HG03280 (cell line): ENCODE measurements around the gene AKR1A1.
"Not testable (repeated sequence)": the region's sequence is repeated elsewhere in the genome, so short reads cannot be mapped to it uniquely, and the experiment has no call there.

ENCODE experiments used
- ATAC-seq: cut with Tn5 transposase; IDR thresholded peaks from one replicate; pipeline ENCODE4 v1.9.1; 2021; ENCODE audit warnings: mild to moderate bottlenecking, moderate library complexity; ENCODE audit not compliant: unreplicated experiment

AKR1A1 gene

DNA sequence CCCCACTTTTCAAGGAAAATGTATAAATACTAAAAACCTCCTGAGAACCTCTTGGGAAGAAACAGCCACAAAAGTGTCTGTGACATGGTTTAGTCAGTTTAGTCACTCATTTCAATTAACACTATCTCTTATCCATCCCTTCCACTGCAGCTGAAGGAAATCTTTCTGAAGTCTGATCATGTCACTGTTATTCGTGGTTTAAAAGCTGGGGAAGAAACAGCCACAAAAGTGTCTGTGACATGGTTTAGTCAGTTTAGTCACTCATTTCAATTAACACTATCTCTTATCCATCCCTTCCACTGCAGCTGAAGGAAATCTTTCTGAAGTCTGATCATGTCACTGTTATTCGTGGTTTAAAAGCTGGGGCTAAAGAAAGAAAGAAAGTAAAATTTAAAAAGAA is 27.1 kb upstream of the AKR1A1 start:
- ATAC-seq, result not testable (repeated sequence)

DNA sequence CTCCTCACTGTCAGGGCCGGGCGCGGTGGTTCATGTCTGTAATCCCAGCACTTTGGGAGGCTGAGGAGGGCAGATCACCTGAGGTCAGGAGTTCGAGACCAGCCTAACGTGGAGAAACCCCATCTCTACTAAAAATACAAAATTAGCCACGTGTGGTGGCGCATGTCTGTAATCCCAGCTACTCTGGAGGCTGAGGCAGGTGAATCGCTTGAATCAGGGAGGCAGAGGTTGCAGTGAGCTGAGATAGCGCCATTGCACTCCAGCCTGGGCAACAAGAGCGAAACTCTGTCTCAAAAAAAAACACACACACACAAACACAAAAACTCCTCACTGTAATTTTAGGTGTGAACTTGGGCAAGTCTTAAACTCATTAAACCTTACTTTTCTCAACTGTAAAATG is 26.7 kb upstream of the AKR1A1 start:
- not testable (repeated sequence) for ATAC-seq

DNA sequence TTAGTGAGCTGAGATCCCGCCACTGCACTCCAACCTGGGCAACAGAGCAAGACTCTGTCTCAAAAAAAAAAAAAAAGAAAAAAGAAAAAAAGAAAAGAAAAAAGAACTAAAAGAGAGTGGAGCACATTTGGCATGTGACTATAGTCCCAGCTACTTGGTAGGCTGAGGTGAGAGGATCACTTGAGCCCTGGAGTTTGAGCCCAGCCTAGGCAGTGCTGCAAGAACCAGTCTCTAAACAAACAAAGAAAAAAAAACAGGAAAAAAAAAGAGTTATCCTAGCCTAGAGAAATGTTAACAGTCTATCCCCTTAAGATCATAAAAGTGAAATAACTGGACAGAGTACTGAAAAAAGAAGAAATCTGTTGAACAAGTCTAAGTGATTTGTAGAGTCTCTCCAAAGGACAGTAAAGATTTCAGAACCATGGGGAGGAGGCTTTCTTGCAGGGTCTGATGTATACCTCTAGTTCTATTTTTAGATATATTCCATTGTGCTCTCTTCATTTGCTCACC is 24.4 kb upstream of the AKR1A1 start:
- ATAC-seq, result no peak

DNA sequence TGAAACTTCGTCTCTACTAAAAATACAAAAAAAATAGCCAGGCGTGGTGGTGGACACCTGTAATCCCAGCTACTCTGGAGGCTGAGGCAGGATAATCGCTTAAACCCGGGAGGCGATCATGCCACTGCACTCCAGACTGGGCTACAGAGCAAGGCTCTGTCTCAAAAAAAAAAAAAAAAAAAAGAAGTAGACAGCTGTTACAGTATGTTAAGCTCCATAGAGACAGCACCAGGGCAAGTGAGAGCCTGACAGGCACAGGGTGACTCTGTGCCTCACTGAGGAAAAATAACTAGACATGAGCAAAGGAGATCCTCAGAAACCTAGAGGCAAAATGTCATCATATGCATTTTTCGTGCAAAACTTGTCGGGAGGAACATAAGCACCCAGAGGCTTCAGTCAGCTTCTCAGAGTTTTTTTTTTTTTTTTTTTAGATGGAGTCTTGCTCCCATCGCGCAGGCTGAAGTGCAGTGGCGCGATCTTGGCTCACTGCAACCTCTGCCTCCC is 19.9 kb upstream of the AKR1A1 start:
- ATAC-seq, result no peak

DNA sequence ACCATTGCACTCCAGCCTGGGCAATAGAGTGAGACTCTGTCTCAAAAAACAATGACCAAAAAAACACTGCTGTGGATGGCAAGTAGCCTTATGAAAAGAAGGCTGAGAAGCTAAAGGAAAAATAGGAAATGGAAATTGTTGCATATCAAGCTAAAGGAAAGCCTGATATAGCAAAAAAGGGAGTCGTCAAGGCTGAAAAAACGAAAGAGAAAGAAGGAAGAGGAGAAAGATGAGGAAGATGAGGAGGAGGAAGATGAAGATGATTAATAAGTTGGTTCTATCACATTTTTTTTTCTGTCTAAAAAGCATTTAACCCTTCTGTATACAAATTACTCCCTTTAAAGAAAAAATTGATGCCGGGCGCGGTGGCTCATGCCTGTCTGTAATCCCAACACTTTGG is 18.8 kb upstream of the AKR1A1 start:
- no peak for ATAC-seq

DNA sequence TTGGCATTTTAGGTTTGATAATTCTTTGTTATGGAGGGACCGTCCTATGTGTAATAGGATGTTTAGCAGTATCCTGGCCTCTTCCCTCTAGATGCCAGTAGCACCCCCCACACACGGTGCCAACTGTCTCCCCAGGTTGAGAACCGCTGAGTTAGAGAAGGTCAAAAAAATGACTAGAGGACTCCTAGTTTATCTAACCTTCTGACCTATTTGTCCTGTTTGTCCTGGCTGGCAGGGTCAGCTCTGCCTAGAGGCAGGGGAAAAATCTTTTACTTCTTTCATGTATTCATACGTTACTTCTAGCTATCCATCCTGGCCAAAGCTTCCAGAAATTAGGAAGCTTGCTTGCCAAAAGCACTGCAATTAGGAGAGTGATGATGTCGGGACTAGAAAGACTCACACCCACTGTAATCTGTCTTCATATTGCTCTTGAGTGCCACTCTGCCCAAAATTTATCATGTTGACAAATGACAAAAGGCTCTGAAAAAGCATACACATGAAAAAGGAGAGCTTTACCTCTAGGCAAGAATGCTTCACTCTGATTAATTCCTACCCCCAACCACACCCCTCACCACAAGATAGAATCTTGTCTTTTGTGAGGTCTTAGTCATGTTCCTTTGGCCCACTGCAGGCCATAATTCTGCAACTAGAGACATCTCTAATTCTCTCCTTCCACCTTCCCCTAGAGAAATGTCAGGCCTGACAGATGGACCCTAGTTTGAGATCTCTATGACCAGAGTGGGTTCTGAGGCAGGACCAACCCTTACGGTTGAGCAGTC is 14.4 kb upstream of the AKR1A1 start:
- ATAC-seq, result no peak

DNA sequence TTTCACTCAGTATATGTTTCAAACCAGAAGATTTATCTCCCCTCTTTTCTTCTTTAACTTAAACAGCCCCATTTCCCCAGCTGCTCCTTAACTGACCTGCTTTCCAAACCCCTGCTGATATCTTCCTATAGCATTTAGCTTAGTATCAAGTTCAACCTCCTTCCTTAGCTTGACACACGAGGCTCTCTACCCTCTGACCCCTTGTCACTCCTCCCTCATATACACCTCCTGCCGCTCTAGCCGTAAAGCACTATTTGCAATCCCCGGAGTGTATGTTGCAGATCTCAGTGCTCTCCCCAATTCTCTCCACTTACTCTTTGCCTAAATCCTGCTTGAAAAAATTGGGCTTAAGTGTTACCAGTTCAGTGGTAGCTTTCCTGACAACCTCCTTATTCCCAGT is 13.7 kb upstream of the AKR1A1 start:
- ATAC-seq, result no peak

DNA sequence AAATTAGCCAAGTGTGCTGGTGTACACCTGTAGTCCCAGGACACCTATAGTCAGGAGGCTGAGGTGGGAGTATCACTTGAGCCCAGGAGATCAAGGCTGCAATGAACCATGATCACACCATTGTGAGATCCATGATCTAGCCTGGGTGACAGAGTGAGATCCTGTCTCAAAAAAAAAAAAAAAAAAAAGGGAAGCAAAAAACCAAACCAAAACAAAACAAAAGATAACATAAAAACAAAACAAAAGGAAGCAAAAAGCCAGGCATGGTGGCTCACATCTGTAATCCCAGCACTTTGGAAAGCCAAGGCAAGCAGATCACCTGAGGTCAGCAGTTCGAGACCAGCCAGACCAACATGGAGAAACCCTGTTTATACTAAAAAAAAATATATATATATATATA is 9.4 kb upstream of the AKR1A1 start:
- ATAC-seq, result no peak

DNA sequence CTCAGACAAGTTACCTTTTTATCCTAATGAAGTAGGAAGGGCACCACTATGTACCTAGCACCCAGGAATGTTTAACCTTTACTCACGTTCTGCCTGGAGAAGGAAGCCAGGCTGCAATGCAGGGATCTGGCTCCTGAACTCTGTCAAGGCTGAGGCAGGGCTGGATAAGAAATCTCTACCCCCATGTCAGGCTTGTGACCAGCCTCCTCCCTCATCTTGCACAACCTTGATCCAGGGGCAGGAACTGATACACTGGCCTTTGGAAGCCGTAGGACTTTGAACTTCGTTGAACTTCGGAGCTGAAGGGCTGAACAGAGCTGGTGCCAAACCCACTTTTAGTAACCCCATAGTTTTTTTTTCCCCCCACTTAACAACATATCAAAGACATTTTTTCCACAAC is 8.0 kb upstream of the AKR1A1 start:
- ATAC-seq, result no peak

DNA sequence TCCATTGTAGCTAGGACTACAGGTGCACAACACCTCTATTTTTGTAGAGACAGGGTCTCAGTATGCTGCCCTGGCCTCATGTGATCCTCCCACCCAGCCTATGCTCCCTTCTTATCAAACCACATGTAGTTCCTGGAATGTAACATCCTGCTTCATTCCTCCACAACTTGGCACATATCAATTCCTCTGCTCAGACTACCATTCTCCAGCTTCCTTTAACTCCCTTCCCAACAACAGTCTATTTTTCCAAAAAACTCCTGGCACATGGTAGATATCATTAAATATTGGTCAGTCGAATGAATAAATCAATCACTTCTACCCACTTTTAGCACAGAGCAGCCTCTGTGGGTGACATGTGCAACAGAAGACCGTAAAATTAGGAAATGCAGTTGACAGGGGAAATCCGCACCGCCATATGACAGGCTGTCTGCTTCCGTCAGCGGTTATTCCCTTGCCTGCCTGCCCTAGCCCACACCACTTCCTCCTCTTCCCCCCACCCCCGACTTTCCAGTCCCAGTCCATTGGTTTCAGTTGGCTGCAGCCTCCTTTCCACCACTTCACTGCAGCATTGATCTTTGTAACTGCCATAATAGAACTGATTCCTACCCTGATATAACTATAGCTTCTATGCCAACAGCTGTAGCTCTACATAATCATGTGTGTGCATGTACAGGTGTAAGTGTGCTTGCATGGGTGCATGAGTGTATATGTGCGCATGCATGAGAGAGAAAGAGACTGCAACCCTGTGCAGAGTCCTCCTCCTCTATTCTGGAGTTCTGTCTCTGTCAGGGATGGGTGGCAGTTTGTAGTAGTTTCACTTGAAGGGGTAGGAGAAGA is 6.8 kb upstream of the AKR1A1 start:
- ATAC-seq, result no peak

DNA sequence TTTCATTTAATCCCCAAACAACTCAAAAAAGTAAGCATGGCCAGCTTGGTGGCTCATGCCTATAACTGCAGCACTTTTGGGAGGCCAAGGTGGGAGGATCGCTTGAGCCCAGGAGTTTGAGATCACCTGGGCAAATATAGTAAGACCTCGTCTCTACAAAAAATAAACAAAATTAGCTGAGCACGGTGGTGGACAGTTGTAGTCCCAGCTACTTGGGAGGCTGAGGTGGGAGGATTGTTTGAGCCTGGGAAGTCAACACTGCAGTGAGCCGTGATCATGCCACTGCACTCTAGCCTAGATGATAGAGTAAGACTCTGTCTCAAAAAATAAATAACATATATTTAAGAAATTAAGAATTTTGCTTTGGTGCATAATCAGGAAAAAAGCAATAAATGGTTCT is 6.1 kb upstream of the AKR1A1 start:
- no peak for ATAC-seq

DNA sequence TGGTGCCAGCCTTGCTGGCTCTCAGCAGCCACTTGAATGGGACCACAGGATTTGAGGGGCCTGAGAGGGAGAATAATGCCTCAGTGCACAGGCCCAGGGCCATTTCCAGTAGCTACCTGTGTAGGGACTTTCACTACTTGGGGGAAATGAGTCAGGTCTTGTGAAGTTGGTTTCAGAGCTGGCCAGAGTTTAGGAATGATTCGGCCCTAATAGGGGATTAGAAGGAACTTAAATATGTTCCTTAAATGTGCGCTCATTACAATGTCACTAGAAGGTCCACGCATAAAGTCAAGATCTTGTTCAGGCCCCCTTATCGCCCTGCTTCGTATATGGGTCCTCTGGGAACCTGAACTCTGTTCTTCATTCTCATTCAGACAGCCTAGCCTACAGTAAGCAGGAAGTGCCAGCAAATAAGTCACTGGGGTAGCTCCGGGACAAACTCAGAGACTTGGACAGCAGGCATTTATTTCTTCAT is 5.6 kb upstream of the AKR1A1 start:
- ATAC-seq, result no peak

DNA sequence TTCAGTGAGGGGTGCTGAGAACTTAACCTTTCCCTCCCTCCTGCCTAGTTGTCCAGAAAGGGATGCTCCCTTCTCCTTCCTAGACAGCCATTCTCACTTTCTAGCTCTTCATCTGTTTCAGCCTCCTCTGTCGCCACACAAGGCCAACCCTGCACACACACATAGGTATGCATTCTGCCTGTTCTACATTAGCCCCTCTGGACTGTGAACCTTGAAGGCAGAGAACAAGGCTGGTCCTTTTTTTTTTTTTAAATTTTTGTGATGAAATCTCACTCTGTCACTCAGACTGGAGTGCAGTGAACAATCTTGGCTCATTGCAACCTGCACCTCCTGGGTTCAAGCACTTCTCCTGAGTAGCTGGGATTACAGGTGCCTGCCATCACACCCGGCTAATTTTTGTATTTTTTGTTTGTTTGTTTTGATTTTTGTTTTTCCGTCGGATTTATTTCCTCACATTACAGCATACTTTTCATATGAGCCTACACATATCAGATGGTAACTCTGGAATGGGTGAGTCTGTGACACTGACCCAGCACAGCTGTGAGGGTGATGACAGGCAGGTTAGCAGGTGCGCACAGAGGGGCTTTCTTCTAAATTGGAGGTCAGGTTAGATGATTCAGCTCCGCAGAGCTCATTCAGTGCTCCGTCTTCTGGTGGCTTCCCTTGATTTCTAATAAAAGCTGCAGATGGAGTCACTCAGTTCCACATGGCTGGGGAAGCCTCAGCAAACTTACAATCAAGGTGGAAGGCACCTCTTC is 4.9 kb upstream of the AKR1A1 start:
- no peak for ATAC-seq

DNA sequence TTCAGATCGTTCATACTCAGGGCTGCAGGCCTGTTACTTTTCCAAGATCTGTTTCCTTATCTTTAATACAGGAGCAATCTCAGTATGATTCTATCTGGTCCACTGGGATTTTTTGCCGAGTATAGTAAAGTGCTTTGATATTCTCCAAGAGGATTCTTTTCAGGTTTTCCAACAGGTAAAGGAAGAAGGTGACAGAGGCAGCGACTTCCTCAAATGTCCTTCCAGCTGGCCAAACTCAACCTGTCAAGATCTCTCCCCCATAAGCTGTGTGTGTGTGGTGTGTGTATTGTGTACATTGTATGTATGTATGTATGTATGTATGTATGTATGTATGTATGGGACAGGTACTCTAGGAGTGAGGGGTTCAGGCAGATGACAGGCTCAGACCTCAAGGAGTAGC is 1.1 kb downstream of the AKR1A1 start:
- no peak for ATAC-seq

DNA sequence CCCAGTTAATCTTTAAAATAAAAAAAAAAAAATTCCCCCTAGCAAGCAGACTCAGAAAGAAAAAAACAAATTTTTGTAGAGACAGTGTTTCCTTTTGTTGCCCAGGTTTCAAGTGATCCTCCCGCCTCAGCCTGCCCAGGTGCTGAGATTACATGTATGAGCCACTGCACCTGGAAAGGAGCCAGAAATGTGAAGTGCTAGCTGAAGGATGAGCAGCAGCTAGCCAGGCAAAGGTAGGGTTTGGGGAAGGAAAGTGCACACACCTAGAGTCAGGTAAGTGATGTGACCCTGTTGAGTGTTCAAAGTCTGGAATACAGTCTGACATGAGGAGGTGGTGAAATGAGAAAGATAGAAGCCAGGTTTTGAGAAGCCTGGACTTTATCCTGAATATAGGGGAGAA is 1.7 kb downstream of the AKR1A1 start:
- ATAC-seq, result no peak

DNA sequence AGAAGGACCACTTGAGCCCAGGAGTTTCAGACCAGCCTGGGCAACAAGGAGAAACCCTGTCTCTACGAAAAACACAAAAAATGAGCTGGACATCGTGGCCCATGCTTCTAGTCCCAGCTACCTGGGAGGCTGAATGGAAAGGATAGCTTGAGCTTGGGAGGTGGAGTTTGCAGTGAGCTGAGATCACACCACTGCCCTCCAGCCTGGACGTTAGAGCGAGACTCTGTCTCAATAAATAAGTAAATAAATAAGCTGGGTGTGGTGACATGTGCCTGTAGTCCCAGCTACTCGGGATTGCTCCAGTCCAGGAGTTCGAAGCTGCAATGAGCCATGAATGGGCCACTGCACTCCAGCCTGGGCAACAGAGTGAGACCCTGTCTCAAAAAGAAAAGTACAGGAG is 3.6 kb downstream of the AKR1A1 start:
- no peak for ATAC-seq

DNA sequence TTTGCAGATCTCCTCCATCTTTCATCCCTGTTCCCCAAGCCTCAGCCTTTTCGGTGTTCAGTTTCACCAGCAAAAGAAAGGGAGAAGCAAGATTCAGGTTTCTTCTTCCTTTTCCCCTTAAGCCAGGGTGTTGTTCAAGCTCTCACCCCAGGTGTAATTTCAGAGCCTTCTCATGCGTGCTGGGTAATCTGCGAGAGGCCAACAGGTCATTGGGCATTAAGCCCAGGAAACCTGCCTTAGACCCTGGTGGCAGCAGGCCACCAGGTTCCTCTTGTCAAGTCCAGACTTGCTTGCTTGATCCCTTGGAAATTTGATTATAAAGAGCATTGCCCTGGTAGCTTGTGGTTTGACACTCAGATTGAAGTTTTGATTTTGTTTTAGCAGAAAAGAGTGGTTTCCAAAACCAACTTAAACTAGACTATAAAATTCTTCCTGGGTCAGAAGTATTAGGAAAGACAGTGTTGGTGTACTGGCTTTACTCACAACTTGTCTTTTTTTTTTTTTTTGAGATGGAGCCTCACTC is 6.9 kb downstream of the AKR1A1 start:
- ATAC-seq, result no peak

DNA sequence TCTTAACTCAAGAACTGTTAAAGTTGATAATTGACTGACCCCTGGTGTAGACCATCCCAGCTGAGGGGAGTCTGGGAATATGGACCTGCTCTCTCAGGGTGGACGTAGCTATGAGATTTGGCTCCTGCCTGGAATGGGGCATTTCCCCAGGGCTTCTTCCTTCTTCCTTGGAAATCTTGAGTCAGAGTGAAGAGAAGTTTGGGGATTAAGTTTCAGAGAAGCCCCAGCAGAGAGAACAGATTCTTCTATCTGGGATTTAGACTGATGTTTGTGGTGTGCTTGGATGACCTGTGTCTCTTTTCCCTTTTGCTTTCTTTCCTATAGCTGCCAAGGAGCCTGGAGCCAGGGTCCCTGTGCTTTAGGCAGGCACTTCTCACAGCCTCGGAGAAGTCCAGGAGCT is 13.2 kb downstream of the AKR1A1 start:
- no peak for ATAC-seq

DNA sequence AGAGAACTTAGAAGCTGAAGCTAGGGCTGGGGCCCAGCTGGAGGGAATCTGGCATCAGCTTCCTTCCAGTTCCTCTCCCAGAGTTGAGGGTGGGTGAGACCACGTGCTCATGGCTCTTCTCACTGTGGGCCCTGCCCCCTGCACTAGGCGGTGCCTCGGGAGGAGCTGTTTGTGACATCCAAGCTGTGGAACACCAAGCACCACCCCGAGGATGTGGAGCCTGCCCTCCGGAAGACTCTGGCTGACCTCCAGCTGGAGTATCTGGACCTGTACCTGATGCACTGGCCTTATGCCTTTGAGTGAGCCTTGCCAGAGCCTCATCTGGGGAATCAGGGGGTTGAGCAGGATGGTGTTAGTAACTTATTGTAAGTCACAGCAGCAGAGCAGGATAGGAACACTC is 16.1 kb downstream of the AKR1A1 start:
- no peak for ATAC-seq

DNA sequence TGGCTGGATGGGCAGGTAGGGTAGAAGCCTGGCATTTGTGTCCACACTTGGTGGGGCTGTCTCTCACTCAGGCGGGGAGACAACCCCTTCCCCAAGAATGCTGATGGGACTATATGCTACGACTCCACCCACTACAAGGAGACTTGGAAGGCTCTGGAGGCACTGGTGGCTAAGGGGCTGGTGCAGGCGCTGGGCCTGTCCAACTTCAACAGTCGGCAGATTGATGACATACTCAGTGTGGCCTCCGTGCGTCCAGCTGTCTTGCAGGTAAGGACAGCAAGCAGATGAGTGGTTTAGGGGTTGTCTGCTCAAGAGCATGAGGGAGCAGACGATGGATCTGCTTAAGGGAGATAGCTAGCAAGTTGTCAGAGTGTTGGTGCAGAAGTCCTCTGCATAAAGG is 17.3 kb downstream of the AKR1A1 start:
- ATAC-seq, result no peak

DNA sequence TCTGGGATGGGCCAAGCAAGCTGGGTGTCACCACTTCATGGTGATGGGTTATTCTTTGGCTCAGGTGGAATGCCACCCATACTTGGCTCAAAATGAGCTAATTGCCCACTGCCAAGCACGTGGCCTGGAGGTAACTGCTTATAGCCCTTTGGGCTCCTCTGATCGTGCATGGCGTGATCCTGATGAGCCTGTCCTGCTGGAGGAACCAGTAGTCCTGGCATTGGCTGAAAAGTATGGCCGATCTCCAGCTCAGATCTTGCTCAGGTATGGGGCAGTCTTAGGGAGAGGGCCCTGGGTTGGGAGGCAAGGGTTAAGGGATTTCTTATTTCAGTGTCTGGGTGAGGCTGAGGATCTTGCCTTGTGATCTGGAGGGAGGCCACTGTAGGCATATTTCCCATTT is 17.8 kb downstream of the AKR1A1 start:
- ATAC-seq, result no peak
